Measurements from ENCODE around the gene ARL6IP6.

- TF ChIP-seq POLR2A (IDR thresholded peaks at IDR 0.05): peak; percentile 82
- TF ChIP-seq CTCF (IDR thresholded peaks at IDR 0.05): no peak
Observed at GRCh38 chr2:152718076-152718908, at the start of gene ARL6IP6.
